GM21423 (cell line): ENCODE data around the gene ASIC2.

Experiments
- ATAC-seq: cut with Tn5 transposase; IDR thresholded peaks from one replicate; pipeline ENCODE4 v1.9.1; 2021; ENCODE audit warnings: mild to moderate bottlenecking, moderate library complexity; ENCODE audit not compliant: unreplicated experiment

The ASIC2 gene

DNA sequence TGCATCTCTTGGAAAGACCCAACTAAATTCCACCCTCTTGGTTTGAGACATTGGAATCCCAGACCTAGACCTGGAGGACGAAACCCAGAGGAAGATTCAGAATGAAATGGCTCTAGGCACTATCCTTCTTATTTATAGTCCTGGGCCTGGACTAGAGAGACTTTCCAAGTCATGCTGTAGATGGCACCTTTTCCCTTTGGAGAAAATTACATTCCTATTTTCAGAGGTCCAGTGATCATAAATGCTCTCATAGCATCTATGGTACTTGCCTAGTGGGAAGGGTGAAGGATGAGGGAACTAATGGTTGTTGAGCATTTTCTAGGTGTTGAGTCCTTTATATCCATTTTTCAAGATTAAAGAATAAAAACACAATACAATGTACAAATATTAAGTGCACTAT lies 264.3 kb downstream of the ASIC2 start:
- no peak for ATAC-seq

DNA sequence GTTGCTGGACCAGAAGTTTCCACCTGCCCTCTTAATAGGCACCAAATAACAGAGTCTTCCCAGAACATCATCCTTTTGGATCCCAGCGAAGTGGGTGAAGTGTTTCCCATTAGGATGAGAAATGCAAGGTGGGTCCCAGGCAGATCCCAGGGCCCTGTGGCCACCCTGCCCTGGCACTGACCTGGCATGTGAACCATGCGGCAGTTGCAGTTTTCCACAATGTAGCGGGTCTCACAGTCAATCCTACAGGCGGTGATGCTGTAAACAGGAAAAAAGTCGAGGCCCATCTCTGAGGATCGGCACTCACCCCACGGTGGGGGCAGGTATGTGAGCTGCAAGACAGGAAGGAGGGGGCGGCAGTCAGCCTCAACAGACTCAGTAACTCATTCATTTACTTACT lies 265.0 kb downstream of the ASIC2 start:
- ATAC-seq: no peak

DNA sequence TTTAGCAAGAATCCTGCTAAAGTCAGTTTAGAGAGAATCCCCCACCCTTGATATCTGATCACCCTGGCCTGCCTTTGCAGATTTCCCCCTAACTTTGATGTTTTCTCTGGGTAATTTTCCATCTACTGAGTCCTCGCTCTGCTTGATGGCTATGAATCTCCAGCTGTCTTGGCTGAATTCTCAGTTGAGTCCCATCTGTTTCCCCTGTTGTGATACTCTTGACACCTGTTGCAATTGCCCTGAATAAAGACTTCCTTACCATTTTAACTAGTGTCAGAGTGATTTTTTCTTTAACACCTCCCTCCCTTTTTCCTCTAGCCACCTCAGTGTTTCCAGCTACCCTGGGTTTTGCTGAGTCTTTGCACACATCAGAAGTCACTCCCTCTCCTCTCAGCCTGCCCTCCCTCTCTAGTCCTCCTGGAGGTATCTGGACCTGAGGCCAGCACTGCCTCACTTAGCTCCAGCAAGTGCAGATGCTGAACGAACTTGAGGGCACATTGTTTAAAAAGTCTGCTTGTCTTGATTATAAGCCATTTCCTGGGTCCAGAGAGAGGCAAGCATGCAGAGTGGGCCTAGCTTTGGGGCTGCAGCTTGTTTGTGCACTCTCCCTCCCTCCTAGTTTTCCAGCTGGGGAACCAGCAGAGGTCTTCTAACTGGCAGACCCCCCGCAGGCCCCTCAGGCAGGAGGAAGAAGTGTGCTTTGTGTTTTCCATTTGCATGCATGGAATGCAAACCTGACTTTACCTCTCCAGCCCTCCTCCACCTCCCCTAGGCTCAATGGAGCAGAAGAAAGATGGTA lies 268.2 kb downstream of the ASIC2 start:
- no peak for ATAC-seq

DNA sequence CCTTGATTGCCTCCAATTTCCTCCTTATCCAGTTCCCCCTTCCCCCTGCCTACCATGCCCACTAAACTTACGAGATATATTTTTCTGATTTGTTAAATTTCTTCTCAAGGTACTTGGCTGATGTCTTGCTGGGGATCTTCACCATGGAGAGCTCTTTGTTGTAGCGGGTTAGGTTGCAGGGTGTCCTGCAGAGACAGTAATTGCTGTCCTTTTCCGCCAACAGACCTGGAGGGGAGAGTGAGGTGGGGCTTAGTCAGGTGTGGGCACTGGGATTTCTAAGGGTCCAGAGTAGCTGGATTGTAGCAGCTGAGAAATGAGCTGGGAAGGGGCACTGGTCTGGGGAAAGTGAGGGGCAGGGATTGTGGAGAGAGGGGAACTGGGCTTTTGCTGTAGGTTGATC lies 269.3 kb downstream of the ASIC2 start:
- ATAC-seq: no peak

DNA sequence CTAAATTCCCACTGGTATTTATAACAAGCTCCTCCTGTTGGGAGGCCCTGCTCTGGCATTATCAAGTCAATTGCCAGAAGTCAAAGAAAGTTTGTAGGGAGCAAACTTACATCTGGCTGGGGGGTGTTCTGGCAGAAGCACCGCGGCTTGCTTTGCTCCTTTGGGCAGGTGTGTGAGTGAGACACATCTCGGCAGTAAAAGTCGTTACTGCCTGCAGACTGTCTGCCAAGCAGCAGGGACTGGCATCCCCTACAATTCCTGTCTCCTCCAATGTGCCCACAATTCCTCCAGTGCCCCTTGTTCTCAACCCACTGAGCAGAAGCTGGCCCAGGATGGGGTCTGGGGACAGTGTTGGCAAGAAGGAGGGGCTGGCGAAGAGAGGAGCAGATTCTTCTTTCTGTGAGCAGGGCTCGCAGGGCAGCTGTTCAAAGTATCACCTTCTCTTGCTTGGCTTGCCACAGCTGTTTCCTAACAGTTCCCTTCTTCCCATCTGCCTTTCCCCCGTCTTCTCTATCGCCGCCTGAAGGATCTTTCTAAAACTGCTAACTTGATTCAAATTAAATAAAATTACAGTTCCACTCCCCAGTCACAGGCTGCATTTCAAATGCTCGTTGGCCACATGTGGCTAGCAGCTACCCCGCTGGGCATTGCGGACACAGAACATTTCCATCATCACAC lies 271.2 kb downstream of the ASIC2 start:
- no peak for ATAC-seq

DNA sequence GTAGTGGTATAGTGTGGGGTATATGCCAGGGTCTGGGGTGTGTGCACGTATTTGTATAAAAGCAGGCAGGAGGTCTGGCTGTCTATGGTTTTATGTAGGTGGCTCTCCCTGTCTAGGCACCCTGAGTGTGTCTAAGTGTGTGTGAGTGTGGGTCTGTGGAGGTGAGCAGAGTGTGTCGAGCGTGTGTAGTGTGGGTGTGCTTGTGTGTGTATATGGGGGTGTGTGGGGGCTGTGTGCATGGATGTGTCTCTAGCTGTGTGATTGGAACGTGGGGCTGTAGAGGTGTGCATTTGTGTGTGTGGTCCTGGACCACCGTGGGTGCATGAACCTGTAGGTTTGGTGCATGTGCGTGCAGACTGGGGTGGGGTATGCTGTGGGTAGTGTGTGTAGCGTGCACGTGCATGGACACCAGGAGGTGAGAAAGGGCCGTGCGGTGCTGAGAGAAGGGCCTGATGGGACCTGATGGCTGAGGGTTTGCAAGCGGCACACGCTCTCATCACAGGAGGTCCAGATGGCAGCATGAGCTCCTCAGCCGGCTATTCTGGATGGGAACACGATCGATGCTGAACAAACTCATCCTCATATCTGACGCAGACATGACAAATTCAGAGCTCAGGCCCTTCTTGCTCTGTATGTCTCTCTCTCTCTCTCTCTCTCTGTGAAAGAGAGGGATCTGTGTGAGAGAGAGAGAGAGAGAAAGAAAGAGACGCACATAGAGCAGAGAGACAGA lies 273.8 kb downstream of the ASIC2 start:
- ATAC-seq: no peak

DNA sequence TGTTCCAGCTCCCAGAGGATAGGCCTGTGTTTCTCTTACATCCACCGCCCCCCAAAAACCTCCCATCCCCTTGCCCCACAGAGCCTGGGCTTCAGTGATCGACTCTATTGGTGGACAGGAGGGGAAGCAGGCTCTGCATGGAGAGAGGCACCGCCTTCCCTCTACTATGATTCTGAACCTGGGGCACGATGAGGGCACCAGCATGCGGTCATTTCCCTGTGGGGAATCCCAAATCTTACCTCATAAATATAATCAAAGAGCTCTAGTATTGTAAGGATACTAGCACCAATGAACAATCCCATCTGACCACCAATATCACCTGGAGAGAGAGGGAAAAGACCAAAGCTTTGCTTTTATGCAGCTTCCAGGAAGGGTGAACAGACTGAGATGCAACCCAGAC lies 275.7 kb downstream of the ASIC2 start:
- ATAC-seq: no peak

DNA sequence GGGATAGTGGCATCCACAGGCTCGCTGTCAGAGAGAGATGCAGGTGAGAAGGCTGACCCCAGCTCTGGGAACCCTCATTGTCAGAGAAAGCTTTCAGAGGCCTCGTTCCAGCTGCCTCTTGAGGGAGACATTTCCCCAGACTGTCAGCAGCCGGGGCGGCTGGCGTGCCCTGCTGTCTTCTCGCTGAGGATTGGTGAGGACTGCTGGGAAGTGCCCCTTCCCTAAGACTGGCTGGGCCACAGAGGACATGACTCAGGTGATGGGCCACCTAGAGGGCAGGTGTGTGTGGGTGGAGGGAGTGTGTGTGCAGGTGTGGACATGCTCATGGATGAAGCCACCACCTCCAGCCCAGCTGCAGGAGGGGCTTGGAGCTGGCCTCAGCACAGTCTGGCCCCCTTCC lies 276.2 kb downstream of the ASIC2 start:
- ATAC-seq: no peak

DNA sequence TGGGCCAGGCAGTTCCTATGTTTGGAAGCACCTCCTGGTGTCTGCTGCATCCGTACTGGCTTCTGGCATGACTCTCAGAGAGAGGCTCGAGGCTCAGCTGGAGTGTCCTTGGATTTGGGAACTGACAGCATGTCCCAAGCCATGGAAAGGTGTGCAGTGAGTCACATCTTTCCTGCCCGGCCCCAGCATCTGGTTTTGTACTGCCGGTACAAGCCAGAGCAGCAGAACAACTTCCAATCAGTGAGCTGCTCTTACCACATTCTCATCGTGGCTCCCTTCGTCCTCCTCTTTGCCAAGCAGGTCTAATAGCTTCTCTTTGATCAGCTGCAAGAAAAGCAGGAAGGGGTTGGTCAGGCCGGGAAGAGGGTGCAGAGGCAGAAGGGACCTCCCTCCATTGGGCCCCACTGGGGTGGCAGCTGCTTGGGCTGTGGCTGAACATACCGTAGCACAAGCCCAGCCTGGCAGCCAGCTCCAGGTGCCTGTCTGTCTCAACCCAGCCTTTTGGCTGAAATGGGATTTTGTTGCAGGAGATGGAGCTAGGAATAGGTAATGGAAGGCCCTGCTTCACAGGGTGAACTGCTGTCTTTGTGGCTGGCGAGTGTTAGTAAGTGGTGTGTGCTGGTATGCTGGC lies 277.3 kb downstream of the ASIC2 start:
- ATAC-seq: no peak

DNA sequence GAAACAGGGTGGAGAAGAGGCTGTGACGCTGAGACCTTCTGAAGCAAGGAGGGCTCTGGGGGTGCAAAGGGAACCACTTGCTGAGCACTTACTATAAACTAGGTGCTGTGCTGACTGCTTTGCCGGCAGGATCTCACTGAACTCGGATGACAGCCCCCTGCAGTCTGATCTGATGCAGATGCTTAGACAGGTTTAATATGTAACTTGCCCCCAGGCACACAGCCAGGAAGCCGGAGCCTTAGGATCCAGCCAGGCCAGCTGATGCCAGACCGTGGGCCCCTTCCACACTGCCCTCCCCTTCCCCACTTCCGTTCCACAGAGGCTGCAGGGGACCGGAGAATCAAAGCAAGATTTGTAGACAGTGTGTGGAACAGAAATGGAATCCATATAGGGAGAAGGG lies 278.3 kb downstream of the ASIC2 start:
- ATAC-seq: no peak

DNA sequence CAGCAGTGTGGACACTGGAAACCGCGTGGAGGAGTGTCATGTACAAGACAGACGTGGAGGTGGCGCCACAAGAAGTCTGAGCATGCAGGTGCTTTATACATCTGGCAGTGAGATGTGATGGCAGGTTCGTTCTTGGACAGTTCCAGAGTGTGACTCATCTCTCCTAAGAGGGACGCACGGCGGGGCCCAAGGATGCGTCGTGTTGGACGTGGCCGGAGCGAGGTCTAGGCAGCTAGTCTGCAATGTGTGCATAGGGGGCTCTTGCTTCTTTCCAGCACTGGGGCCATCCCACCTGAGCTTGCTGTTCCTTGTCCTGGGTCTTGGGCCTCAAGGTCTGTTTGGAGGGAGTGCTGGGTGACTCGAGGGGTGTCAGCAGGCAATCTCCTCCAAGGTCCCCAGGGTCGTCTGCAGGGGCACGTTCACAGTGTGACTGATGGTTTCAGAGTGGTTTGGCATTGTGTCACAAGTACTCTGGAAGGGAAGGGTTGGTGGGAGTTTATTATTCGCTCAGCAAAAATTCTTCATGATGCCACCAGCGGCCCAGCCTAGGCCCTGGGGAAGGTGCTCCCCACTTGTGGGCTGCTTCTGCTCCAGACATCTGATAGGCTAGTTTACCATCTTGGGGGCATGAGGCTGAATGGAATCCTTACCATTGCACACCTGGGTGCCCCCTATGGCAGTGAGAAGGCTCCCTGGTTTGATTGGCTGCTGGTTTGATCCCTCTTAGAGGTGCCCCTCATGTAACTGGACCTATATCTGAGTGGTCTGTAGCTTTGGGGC lies 279.3 kb downstream of the ASIC2 start:
- ATAC-seq: no peak

DNA sequence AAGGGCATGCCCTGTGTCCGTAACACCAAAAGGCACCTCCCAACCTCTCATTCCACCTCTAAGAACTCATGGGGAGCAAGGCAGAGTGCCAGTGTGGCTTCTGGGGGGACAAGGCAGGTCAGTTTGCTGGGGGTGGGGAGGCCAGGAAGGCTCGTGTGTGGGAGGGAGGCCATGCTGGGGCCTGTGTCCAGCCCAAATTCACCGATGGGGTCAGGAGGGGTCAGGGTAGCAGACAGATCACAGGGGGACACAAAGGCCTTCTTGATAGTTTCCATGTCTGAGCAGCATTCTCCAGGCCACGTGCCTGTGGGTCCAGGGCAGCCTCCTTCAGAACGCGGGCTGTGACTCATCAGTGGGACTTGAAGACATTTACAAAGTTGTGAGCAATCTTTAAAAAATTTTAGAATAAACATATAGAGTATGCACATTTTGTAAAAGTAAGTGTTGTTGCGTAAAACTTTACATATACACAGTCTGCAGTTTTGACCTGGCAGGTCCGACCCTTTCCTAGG lies 280.5 kb downstream of the ASIC2 start:
- ATAC-seq: no peak

DNA sequence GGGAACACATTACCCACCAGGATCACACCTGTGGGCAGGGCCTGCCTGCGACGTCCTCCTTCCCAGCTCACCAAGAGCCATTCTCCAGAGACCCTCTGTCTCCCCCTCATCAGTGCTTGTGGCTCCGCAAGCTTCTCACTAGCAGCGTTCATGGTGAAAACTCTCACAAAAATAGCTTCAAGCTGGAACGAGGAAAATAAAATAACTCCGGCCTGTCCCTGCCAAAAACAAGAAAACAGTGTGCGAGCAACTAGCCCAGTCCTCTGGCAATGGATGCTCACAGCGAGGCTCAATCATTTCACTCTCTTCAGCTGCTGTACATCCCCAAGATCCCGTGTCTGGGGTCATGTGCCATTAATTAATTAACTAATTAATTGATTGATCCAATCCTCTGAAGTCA lies 283.5 kb downstream of the ASIC2 start:
- ATAC-seq: no peak

DNA sequence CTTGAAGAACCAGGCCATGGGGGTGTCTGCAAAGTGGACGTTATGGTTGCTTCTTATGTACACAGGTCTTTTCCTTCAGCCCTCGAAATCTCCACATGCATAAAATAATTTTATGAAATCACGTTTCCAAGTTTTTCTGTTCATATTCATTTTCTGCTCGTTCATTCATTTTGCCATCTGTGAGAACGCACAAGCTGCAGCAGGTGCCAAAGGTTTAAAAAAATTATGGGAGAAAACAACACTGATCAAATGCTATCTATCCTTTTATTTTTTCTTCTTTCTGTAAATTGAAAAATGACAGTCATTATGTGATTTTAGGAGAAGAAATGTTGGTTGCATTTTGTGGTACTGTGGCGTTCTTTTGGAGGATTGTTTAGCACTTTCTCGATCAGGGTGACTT lies 285.9 kb downstream of the ASIC2 start:
- ATAC-seq: no peak

DNA sequence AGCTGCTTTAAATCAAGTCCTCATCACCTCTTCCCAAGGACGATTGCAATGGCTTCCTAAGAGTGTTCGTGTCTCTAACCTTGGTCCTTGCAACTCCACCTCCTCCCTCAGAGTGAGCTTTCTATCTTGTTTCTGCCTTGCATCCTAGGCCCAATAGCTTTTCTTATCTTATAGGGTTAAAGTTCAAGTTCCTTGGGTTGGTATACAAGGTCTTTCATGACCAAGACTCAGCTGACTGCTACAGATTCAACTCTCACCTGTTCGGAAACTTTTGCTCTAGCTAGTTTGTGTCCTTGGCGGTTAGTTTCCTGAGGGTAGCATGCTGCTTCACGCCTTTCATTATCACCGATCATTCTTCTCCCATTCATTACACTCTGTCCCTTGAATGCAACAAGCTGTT lies 290.8 kb downstream of the ASIC2 start:
- no peak for ATAC-seq

DNA sequence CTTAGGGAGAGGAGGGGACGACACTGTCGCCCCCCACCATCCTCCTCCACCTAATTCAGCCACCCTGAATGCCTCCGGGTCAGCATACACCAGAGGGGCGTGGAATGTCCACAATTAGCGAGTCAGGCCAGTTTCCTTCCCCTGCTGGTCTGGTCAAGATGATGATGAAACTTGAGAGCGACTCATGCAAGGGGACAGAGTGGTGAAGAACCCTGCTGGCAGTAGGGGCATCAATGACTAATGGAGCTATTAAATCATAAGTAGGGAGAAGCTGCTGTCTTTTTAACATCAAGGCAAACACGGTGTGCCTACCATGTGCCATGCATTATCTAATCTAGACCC lies 294.2 kb downstream of the ASIC2 start:
- no peak for ATAC-seq

DNA sequence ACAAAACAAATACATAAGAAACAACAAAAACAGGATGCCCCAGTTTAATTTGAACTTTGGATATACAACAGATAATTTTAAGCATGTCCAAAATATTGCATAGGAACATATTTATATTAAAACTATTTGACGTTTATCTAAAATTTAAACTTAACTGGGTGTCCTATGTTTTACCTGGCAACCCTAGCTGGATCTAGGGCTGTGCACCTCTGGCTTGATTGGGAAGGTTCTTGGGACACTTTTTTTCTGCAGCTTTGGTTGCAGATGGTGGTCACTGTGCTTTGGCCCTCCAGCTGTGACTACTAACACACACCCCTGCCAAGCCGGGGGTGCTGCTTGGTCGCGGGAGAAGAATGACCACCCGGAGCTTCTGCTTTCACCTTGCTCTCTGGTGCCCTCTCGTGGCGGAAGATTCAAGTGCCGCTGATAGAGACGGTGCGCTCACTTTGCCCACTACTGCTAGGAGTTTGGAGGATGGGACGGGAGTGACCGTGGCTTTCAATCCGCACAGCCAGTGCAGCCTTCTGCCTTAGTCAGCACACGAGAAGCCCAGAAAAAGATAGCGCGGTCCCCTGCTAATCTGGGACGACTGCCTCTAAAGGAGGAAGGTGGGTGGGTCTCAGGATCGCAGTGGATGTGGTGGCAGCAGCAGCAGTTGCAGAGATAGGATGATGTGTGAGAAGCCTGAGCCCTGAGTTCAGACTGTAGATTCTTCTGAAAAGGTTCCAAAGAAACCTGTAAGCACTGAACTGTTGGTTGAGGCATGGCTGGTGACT lies 294.8 kb downstream of the ASIC2 start:
- ATAC-seq: no peak

DNA sequence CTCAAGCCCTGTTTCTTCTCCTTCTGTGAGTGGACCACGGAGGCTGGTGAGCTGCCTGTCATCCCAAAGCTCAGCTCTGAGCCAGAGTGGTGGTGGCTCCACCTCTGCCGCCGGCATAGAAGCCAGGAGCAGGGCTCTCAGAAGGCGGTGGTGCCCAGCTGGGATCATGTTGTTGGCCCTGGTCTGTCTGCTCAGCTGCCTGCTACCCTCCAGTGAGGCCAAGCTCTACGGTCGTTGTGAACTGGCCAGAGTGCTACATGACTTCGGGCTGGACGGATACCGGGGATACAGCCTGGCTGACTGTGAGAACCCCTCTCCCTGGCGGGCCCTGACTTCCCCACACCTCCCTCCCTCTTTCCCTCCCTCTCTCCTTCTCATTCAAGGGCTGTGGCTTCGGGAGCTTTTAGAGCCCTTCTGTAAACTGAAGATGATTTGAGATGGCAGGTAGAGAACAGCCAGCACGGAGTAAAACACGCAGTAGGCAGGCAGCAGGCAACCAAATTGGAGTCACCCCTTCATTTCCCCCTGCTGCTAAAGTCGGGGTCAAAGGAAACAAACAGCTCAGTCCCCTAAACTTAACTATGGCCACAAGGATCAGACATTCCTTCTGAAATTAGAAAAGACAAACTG lies 297.6 kb downstream of the ASIC2 start:
- ATAC-seq: no peak

DNA sequence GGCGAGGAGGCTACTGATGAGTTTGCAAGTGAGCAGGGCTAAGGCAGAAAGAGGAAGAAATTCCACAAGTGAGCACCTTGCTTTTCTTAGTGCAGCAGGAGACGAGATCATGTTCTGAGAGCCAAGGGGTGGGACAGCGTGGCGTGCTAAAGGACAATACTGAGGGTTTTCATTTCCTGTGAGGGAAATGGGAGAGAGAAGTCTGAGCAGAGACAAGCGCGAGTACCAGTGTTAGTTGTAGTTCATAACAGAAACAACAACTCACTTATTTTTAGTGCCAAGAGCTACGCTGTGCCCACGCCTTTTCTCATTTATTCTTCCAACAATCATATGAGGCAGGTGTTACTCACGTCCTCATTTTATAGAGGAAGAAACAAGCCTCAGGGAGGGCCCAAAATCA lies 299.1 kb downstream of the ASIC2 start:
- ATAC-seq: no peak
